PC-9 (cell line): Measurements from ENCODE around the gene NSF. TPM values are rescaled to one million over a fixed set of nuclear protein-coding genes. Genes with fewer than 3 reads are reported as not detected.

ENCODE experiments used
- BruUV-seq: library from RNA; stranded (reverse); fragments of 400-500 nt; replicated peaks from 2 replicates; lab custom pipeline; 2021; lab: Mats Ljungman, UMichigan
- CTCF ChIA-PET: fragments of 300-600 bp; sonication (Branson Sonifier 250); formaldehyde crosslinking; loops from one replicate; lab custom pipeline; 2022; ENCODE audit warnings: antibody characterized with exemption; lab: Charles Lee
- POLR2A ChIA-PET: fragments of 300-600 bp; sonication (Branson Sonifier 250); formaldehyde crosslinking; loops from one replicate; lab custom pipeline; 2022; ENCODE audit warnings: antibody characterized with exemption; ENCODE audit not compliant: unreplicated experiment; lab: Charles Lee
- DNase-seq, 2 experiments: peaks; one replicate each; pipeline versions ENCODE4 v3.0.0 to v3.0.0-alpha.2; 2015 to 2022; ENCODE audit warnings: mixed read lengths in 1 of 2
- H2AFZ ChIP-seq: fragments of 200-600 bp; sonication (generic); 2 replicates; pipeline ENCODE4 v1.8.1; 2017; ENCODE audit warnings: antibody characterized with exemption
- H3F3A ChIP-seq: fragments of 200-600 bp; sonication (generic); 2 replicates; pipeline ENCODE4 v1.8.1; 2017; ENCODE audit warnings: antibody characterized with exemption, mild to moderate bottlenecking, low read depth; ENCODE audit not compliant: insufficient read depth
- H3K27ac ChIP-seq: fragments of 200-600 bp; sonication (generic); 2 replicates; pipeline ENCODE4 v1.6.1; 2016; ENCODE audit warnings: mixed run types
- H3K27me3 ChIP-seq: fragments of 200-600 bp; sonication (generic); 2 replicates; pipeline ENCODE4 v1.6.1; 2016; ENCODE audit warnings: low read depth, mixed run types; ENCODE audit not compliant: insufficient read depth
- H3K36me3 ChIP-seq: fragments of 200-600 bp; sonication (generic); 2 replicates; pipeline ENCODE4 v1.6.1; 2016; ENCODE audit warnings: low read depth, mixed run types
- H3K4me1 ChIP-seq: fragments of 200-600 bp; sonication (generic); replicated peaks from 2 replicates; pipeline ENCODE4 v1.6.1; 2016; ENCODE audit warnings: mixed run types; ENCODE audit not compliant: insufficient read depth
- H3K4me2 ChIP-seq: fragments of 200-600 bp; sonication (generic); 2 replicates; pipeline ENCODE4 v1.6.1; 2017; ENCODE audit warnings: mixed run types
- H3K4me3 ChIP-seq: fragments of 200-600 bp; sonication (generic); 2 replicates; pipeline ENCODE4 v1.6.1; 2016; ENCODE audit warnings: mixed run types
- H3K79me2 ChIP-seq: fragments of 200-600 bp; sonication (generic); 2 replicates; pipeline ENCODE4 v1.6.1; 2017; ENCODE audit warnings: low read depth, mixed run types
- H3K9me2 ChIP-seq: fragments of 200-600 bp; sonication (generic); 2 replicates; pipeline ENCODE4 v1.8.1; 2017; ENCODE audit warnings: mild to moderate bottlenecking; ENCODE audit not compliant: insufficient read depth
- H3K9me3 ChIP-seq: fragments of 200-600 bp; sonication (generic); 2 replicates; pipeline ENCODE4 v1.8.1; 2016; ENCODE audit warnings: low read depth; ENCODE audit not compliant: insufficient read depth
- H4K20me1 ChIP-seq: fragments of 200-600 bp; sonication (generic); 2 replicates; pipeline ENCODE4 v1.8.1; 2017; ENCODE audit not compliant: insufficient read depth
- CTCF ChIP-seq: fragments of 200-600 bp; sonication (generic); conservative IDR thresholded peaks from 2 replicates; pipeline ENCODE4 v1.6.1; 2017; ENCODE audit warnings: mixed run types, antibody characterized with exemption, mild to moderate bottlenecking, moderate library complexity
- EZH2 ChIP-seq: fragments of 200-600 bp; sonication (generic); IDR thresholded peaks from 2 replicates; pipeline ENCODE4 v1.8.0; 2017; ENCODE audit warnings: antibody characterized with exemption, low read depth
- intact Hi-C: fragments of 100-400 bp; cut with micrococcal nuclease; formaldehyde crosslinking; loops from one replicate; pipeline ENCODE4 v1.10.0; 2022; ENCODE audit not compliant: unreplicated experiment
- total RNA-seq: library from RNA; stranded (reverse); gene quantifications from 2 replicates; pipeline ENCODE4 v1.2.3, GENCODE V29; 2021

NSF gene
- total RNA-seq, 1 experiment from 2014 or later: 40.0 TPM

- H3K4me1 ChIP-seq: peaks cover 10% of the 10 kb centered on the region
- H4K20me1 ChIP-seq: no peaks in the 10 kb centered on the region
- intact Hi-C loops: no loop called here
- H3K4me2 ChIP-seq: no peak overlapping the region
- H3K27ac ChIP-seq: no peak overlapping the region
- no peak for TF ChIP-seq EZH2
- TF ChIP-seq CTCF: no peak
- H3K27me3 ChIP-seq: no peaks in the 10 kb centered on the region
- H3K79me2 ChIP-seq: no peaks in the 10 kb centered on the region
- DNase-seq: peak in 1 of 2 experiments; percentile 22
- H3F3A ChIP-seq: peaks cover 14% of the 10 kb centered on the region; the same call in 1 of the 2 replicates
- H3K9me3 ChIP-seq: no peaks in the 10 kb centered on the region
- no peak overlapping the region for H3K4me3 ChIP-seq
- CTCF ChIA-PET: interaction anchor here (0.7 kb wide), 1 partner anchor 34 kb away, joined by 3 read pairs; no protein-coding TSS in a partner anchor
- POLR2A ChIA-PET: no interaction called here
- H2AFZ ChIP-seq: no peak overlapping the region
- H3K9me2 ChIP-seq: no peaks in the 10 kb centered on the region
- H3K36me3 ChIP-seq: no peaks in the 10 kb centered on the region
- no TSS peak for BruUV-seq
Measured at GRCh38 chr17:46777943-46778915, 187.8 kb downstream of the NSF start.

GRCh38 chr17:46780003-46780373, 189.5 kb downstream of the NSF start:
- Histone ChIP-seq H3K27me3 (no peaks in the 10 kb centered on the region), H3K79me2 (no peaks in the 10 kb centered on the region), H3K4me1 (peaks cover 14% of the 10 kb centered on the region), H4K20me1 (no peaks in the 10 kb centered on the region), H3K4me2 (no peak overlapping the region), H3K36me3 (no peaks in the 10 kb centered on the region), H3K27ac (no peak overlapping the region), H3K9me3 (no peaks in the 10 kb centered on the region), H3K4me3 (no peak overlapping the region), H3F3A (peaks cover 10% of the 10 kb centered on the region; the same call in 1 of the 2 replicates), H2AFZ (no peak overlapping the region), H3K9me2 (no peaks in the 10 kb centered on the region)
- no TSS peak for BruUV-seq
- POLR2A ChIA-PET: no interaction called here
- CTCF ChIA-PET: no interaction called here
- intact Hi-C loops: loop anchor here (10.0 kb wide), 1 partner anchor 165 kb away; no protein-coding TSS in a partner anchor
- TF ChIP-seq CTCF (no peak), EZH2 (no peak)
- DNase-seq: peak in 1 of 2 experiments; percentile 6

- Histone ChIP-seq H3K4me2 (no peak overlapping the region), H4K20me1 (no peaks in the 10 kb centered on the region), H3K9me2 (no peaks in the 10 kb centered on the region), H2AFZ (no peak overlapping the region), H3K4me3 (no peak overlapping the region), H3K27me3 (no peaks in the 10 kb centered on the region), H3F3A (peaks cover 5% of the 10 kb centered on the region; the same call in 1 of the 2 replicates), H3K9me3 (no peaks in the 10 kb centered on the region), H3K36me3 (no peaks in the 10 kb centered on the region), H3K4me1 (peaks cover 33% of the 10 kb centered on the region), H3K79me2 (no peaks in the 10 kb centered on the region), H3K27ac (no peak overlapping the region)
- CTCF ChIA-PET: interaction anchor here (0.5 kb wide), 1 partner anchor 446 kb away, joined by 6 read pairs; no protein-coding TSS in a partner anchor
- no TSS peak for BruUV-seq
- POLR2A ChIA-PET: no interaction called here
- TF ChIP-seq CTCF (peak; percentile 93), EZH2 (no peak)
- DNase-seq: peak; percentile 52 to 57
- intact Hi-C loops: loop anchor here (10.0 kb wide), 1 partner anchor 162 kb away; no protein-coding TSS in a partner anchor
Measured at GRCh38 chr17:46782250-46782953, 191.9 kb downstream of the NSF start.
